GM21529 (cell line): Measurements from ENCODE around the gene ELOF1.
"Not testable (repeated sequence)": the region's sequence is repeated elsewhere in the genome, so short reads cannot be mapped to it uniquely, and the experiment has no call there.

Source experiments
- ATAC-seq: cut with Tn5 transposase; IDR thresholded peaks from one replicate; pipeline ENCODE4 v1.9.1; 2021; ENCODE audit not compliant: unreplicated experiment

Gene ELOF1

GRCh38 chr19:11570039-11570462 is 11.0 kb upstream of the ELOF1 start:
- ATAC-seq, result no peak

DNA sequence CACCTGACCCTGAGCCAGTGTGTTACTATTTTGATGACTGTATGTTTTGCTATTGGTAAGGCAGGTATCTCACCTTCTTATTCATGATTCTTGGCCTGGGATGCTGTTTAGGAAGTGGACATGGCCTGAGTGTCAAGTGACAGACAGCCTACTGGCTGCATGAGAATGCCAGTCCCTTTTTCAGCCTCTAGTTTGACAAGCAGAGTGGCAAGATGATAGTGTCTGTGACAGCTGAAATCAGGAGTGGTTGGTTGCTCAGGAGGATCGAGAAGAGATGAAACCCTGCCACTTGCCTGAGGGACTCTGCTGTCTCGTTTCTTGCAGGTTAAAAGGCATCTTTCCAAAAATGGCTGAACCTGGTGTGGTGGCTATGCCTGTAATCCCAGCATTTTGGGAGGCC is 7.1 kb upstream of the ELOF1 start:
- no peak for ATAC-seq

DNA sequence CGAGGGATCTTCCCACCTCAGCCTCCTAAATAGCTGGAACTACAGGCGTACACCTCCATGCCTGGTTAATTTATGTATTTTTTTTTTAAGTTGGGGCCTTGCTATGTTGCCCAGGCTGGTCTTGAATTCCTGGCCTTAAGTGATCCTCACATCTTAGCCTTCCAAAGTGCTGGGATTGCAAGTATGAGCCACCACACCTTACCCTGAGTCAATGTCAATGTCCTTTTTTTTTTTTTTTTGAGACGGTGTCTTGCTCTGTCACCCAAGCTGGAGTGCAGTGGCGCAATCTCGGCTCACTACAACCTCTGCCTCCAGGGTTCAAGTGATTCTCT is 6.6 kb upstream of the ELOF1 start:
- ATAC-seq, result not testable (repeated sequence)

- not testable (repeated sequence) for ATAC-seq
Measured at GRCh38 chr19:11564082-11564807, 5.2 kb upstream of the ELOF1 start.

GRCh38 chr19:11563532-11563931 is 4.5 kb upstream of the ELOF1 start:
- no peak for ATAC-seq

DNA sequence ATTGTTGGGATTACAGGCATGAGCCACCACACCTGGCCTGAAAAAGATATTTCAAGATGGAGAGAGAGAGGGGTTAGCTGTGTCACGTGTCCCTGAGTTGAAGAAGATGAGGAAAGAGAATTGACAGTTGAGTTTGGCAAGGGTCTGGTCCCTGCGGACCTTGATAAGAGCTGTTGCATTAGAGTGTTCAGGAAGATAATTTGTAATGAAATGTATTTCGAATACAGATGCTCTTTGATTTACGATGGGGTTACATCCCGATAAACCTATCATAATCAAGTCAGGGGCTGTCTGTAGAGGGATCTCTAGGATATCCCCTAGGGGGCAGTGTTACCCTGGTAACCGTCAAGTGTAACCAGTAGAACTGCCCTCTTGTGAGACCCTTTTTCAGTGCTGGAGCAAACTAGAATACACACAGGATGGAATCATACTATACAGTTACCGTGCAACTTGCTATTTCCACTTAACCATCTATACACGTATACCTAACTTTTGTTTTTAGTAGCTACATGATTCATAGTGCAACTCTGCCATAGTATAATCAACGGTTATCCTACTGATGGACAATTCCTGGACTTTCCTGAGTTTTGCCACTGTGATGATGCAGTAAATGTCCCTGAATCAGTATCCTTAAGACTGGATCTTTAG is 1.5 kb upstream of the ELOF1 start:
- ATAC-seq, result peak; percentile 33

DNA sequence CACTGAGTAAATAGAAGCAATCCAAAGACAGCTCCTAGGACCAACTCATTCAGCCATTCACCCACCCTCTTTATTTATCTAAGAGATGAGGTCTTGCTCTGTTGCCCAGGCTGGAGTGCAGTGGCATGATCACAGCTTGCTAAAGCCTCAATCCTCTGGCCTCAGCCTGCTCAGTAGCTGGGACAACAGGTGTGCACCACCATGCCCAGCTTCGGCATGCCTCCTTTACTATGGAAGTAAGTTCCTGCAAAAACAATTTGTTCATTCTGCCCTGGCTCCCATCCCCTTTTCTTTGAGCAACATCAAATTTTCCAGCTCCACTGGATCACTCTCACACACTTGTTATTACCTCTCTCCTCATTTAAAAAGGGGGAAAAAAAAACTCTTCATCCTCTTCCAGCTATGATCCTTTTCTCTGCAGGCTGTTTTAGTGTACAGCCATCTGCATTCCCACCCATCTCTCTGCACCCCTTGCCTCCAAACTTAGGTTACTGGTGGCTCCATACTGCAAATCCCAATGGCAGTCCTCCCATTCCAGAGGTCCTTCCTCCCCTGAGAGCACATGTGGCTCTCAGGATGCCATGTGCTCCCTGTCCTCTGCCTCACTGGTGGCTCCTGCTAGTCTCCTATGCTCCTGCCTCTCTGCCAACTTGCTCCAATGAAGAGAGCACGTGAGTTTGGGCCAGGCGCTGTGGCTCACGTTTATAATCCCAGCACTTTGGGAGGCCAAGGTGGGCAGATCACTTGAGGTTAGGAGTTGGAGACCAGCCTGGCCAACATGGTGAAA is 2.2 kb downstream of the ELOF1 start:
- no peak for ATAC-seq

DNA sequence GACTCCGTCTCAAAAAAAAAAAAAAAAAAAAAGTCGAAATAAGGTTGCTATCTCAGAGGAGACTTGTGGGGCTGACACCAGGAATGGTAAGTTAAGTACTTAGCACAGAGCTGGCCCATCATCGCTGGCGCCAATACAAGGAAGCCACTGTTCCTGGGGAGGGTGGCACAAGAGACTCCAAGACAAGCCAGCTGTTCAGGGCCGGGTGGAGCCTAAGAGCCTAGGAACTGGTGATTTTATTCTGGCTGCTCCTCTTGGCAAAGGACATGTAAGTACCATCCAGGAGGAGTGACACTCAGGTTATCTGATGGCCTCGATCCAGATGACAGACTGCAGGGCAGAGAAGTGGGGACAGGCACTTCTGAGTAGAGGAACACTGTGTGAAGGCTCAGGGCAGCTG is 3.8 kb downstream of the ELOF1 start:
- ATAC-seq, result no peak

- no peak for ATAC-seq
Measured at GRCh38 chr19:11554160-11554559, 4.9 kb downstream of the ELOF1 start.

- ATAC-seq, result no peak
Measured at GRCh38 chr19:11552666-11553372, 6.2 kb downstream of the ELOF1 start.

DNA sequence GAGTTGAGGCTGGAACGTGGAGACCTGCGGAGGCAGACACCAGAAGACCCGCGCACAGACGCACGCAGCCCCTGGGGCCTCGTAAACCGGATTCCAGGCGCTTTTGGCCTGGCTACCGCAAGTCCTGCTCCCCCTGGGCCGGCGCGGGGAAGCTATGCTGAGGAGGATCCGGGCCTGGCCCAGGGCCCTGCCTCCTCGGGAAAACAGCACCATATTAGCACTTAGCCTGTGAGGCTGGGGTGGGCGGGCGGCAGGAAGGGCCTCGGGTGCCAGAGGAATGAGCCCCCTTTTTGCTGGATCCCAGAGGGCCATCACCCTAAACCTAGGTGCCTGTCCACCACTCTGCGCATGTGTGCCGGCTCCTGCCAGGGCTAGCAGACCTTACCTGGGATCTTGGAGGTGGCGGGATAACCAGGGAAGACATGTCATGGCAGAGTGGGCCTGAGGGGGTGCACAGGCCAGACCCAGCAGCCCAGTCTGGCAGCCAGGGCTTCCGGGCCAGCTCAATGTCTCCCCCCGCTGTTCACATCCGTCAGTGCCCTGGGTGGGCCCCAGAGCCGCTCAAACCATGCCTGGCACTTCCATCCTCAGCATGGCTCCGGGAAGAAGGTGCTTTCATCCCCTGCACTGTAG is 7.3 kb downstream of the ELOF1 start:
- no peak for ATAC-seq

DNA sequence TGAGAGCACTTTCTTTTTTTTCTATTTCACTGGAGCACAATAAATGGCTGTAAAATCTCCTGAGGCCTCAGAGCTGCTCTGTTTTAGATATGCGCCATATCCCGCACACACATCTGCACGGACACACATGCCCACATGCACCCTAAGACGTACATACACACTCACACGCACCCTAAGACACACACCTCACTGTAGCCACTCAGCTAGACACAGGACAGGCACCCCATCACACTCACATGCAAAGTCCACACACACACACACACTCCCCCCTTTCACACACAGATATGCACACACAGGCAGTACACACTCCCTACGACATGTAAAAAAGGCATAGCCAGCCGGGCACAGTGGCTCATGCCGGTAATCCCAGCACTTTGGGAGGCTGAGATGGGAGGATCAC is 8.8 kb downstream of the ELOF1 start:
- no peak for ATAC-seq

DNA sequence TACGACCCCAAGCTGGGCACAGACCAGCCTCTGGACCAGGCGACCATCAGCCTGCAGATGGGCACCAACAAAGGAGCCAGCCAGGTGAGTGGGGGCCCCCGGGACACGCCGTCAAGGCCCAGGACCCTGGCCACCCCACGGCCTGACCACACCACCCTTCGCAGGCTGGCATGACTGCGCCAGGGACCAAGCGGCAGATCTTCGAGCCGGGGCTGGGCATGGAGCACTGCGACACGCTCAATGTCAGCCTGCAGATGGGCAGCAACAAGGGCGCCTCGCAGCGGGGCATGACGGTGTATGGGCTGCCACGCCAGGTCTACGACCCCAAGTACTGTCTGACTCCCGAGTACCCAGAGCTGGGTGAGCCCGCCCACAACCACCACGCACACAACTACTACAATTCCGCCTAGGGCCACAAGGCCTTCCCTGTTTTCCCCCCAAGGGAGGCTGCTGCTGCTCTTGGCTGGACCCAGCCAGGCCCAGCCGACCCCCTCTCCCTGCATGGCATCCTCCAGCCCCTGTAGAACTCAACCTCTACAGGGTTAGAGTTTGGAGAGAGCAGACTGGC is 9.6 kb downstream of the ELOF1 start:
- ATAC-seq, result no peak

GRCh38 chr19:11547929-11548700 is 10.9 kb downstream of the ELOF1 start:
- ATAC-seq, result no peak

DNA sequence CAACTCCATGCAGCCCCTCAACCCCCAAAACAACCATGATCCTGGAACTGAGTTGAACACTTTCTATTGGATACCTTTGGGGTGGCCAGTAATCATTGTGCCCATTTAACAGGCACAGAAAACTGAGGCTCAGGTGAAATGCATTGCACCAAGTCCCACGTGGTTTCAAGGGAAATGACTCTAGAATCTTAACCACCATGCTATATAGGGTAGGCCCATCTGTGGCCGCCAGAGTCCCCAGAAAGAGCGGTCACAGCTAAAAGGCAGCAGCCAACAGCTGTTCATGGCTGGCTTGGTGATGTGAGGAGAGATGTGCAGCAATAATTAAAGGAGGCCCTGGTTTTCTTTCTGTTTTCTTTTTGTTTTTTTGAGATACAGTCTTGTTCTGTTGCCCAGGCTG is 17.8 kb downstream of the ELOF1 start:
- ATAC-seq, result no peak

DNA sequence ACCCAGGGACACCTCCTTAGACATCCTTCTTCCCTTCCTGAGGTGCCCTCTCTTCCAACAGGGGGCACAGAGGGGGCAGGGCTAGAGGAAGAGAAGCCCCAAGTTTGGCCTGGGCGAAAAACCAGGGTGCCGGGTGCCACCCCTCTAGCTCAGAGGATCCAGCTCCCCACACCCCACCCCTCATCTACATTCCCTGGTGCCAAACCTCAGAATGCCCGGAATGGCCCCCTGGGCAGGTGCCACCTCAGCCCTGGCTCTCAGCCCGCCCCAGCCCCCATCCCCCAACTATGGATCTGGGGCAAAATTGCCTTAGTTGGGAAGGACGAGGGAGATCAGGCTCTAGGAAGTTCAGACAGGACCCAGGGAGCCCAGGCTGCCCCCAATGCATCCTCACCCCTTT is 18.4 kb downstream of the ELOF1 start:
- ATAC-seq, result no peak

DNA sequence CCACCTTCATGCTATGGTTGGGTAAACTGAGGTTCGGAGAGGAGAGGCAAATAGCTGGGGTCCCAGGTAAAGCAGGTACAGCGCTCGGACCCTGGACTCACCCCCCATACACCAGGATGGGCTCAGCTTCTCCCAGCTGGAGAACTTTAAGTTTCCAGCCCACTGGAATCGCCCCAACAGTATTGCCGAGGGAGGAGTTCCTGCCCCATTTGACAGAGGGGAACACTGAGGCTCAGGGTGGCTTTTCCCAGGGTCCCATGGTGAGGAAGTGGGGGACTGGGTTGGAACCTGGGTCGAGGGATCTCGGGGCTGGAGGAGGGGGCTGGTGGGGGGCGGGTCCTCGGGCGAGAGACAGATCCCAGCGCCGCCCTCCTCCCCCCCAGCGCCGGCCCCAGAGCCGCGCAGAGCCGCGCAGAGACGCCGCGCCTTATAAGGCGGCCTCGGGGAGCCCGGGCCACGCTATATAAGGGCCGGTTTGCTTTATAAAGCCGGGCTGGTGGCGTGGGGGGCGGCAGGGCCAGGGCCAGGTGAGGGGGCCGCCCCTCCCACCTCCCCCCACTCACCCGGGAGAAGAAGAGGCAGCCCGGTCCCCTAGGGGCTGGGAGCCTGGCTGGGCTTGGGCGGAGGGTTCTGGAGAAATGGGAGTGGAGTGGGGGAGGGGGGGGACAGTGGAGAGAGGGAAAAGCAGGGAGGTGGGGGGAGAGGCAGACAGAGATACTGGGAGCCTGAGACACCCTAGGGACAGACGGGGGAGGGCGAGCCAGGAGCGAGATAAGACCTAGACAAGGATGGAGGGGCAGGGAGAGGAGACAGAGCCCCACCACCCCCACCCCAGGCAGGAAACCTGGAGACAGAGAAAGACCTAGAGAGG is 19.3 kb downstream of the ELOF1 start:
- no peak for ATAC-seq

DNA sequence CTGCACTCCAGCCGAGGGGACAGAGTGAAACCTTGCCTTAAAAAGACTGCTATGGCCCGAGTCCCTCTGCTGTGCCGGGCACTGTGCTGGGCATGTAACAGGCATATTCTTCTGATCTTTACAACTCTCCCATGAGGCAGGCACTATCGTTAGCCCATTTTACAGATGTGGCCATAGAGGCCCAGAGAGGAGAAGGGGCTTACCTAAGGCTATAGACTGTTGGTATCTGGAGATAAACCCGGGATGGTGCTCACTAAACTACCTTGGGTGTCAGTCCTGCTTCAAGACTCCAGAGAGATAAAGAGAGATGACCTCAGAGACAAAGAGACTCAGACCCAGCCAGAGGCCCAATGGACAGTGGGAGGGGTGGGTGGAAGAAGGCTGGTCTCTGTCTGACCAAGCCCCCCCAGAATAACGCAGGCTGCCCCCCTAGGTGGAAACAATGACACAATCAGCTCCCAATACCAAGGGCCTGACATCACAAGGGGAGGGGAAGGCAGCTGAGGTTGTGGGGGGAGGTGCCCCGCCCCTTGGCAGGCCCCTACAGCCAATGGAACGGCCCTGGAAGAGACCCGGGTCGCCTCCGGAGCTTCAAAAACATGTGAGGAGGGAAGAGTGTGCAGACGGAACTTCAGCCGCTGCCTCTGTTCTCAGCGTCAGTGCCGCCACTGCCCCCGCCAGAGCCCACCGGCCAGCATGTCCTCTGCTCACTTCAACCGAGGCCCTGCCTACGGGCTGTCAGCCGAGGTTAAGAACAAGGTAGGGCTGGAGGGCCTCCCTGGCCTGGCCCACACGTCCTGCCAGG is 20.6 kb downstream of the ELOF1 start, which contains the start of gene CNN1:
TSS of gene CNN1 (plus strand) at position 620 of the 805 bp plus-strand sequence. CDS start at position 697, 77 bp downstream.
- no peak for ATAC-seq
